Kidney epithelial cell (primary cell): Measurements from ENCODE around the gene ETV6. TPM values are rescaled to one million over a fixed set of nuclear protein-coding genes. Genes with fewer than 3 reads are reported as not detected.
A peak's percentile ranks its signal among the peaks of the same experiment; 100 is the strongest.

Experiments
- DNase-seq: peaks from one replicate; pipeline ENCODE4 v3.0.0-alpha.2; 2010; ENCODE audit warnings: low read depth
- H3K27me3 ChIP-seq: 2 replicates; pipeline ENCODE4 v1.6.0; 2011; ENCODE audit warnings: low read length; ENCODE audit not compliant: control insufficient read depth, insufficient read depth
- H3K36me3 ChIP-seq: 2 replicates; pipeline ENCODE4 v1.5.1; 2011; ENCODE audit warnings: low read length; ENCODE audit not compliant: control insufficient read depth, insufficient read depth
- H3K4me3 ChIP-seq: 2 replicates; pipeline ENCODE4 v1.5.1; 2011; ENCODE audit warnings: low read depth, mild to moderate bottlenecking, control low read depth, low read length
- CTCF ChIP-seq: IDR thresholded peaks from 2 replicates; pipeline ENCODE4 v1.5.1; 2011; ENCODE audit warnings: mild to moderate bottlenecking, moderate library complexity, low read length, control low read depth, inconsistent platforms; ENCODE audit not compliant: insufficient read depth, poor library complexity, severe bottlenecking
- total RNA-seq: library from RNA; depleted of rRNA; stranded (reverse); fragments of >200 nt; gene quantifications from 2 replicates; pipeline ENCODE4 v1.2.3, GENCODE V29; 2015

Gene ETV6
- 17.6 and 21.7 TPM in 2 replicates for total RNA-seq

GRCh38 chr12:11649413-11650285, at the start of gene ETV6:
ETV6 (plus strand) TSS chr12:11649674; CDS start chr12:11650128, 454 bp downstream.
- H3K27me3 ChIP-seq = no peaks in the 10 kb centered on the region
- no peak for TF ChIP-seq CTCF
- peak within 1 kb of the TSS; percentile 91 for H3K4me3 ChIP-seq
- peak; percentile 80 for DNase-seq
- H3K36me3 ChIP-seq = no peaks in the 10 kb centered on the region

- H3K27me3 ChIP-seq = no peaks in the 10 kb centered on the region
- no peak for TF ChIP-seq CTCF
- no peak for DNase-seq
- no peaks in the 10 kb centered on the region for H3K36me3 ChIP-seq
- no peak overlapping the region for H3K4me3 ChIP-seq
These were observed 49.3 kb upstream of the ETV6 start for GRCh38 chr12:11600199-11600598.

- H3K4me3 ChIP-seq = no peak overlapping the region
- H3K27me3 ChIP-seq = no peaks in the 10 kb centered on the region
- no peak for TF ChIP-seq CTCF
- no peak for DNase-seq
- H3K36me3 ChIP-seq = no peaks in the 10 kb centered on the region
These were observed 47.8 kb upstream of the ETV6 start for GRCh38 chr12:11601647-11602046.

GRCh38 chr12:11607313-11608081, 42.0 kb upstream of the ETV6 start:
- Histone ChIP-seq H3K4me3 (no peak overlapping the region), H3K27me3 (no peaks in the 10 kb centered on the region), H3K36me3 (no peaks in the 10 kb centered on the region)
- no peak for TF ChIP-seq CTCF
- no peak for DNase-seq

GRCh38 chr12:11609045-11609444, 40.4 kb upstream of the ETV6 start:
- Histone ChIP-seq H3K36me3 (no peaks in the 10 kb centered on the region), H3K27me3 (no peaks in the 10 kb centered on the region), H3K4me3 (no peak overlapping the region)
- TF ChIP-seq CTCF = no peak
- no peak for DNase-seq
